ENCODE results near the gene ZNF580.

The ZNF580 gene

DNA sequence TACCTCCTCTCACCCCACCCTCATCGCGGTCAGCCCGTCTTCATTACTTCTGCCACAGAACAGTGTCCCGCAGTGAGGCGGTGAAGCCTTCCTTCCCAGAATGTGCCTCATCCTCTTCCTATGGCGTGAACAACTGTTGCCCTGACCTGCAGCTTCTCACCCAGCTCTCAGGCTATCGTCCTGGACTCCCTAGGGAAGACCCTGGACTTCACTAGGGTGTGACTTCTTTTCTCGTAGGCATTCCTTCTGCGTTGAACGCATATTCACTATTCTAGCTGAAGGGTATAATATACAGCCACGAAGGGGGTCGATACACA is 34.4 kb upstream of the ZNF580 start:
- no peak for DNase-seq

DNA sequence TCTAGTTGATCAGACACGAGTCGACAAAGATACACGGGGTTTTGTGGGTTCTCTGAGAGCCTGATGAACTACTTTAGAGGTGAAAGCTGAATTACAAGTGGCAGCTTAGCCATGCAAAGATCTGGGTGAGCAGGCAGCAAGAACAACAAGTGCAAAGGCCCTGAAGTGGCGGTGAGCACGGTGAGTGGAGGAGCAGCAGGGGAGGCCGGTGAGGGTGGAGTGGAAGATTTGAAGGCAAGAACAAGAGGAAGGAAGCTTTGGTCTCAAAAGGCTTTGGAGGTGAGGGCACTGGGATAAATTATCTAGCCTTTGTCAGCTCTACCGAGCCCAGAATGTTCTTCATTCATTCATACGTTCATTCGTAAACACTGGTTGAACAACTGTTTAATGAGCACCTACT is 34.0 kb upstream of the ZNF580 start:
- no peak for DNase-seq

DNA sequence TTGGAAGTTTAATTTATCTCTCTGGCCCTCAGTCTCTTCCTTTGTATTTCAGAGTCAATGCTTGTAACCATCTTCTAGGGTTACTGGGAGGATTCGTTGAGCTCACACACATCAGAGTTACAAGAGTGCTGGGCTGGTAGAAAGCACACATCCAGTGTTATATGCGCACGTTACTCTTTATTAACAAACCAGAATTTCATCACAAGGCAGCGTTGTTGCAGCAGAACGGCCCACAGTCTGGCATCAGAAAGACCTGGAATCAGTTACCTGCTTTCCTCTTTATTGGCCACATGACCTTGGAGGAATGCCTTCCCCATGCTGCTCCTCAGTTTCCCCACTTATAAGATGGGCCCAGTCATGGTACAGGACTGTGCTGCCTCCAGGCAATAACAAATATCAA is 31.5 kb upstream of the ZNF580 start:
- no peak for DNase-seq

DNA sequence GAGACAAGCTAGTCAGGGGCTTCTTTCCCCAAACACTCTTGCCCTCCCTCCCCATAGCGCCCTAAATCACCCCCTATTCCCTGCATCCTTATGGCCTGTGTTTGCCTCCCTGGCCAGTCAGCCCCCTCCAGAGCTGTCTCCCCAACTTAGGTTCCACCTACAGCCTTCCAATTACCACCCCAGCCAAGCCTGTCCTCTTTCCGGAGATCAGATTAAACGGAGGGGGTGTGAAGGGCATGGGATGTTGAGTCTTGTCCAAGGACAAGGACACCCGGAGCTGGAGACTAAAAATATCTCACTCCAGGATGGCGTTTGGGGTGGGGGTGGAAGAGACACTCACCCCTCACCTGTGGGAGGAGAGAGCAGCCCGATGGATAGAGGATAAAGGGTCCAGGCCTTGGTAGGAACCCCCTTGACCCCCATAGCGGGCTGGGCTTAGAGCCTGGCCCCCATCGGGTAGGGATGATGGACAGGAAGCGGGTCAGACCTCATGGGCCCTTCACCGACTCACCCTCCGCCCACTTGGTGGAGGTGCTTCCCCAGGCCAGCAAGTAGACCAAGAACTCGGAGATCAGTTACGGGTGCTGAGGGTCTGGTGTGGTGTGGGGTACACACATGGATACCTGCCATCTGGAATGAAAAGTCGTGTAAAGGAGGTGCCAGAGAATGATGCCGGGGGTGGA is 29.4 kb upstream of the ZNF580 start:
- DNase-seq = no peak

DNA sequence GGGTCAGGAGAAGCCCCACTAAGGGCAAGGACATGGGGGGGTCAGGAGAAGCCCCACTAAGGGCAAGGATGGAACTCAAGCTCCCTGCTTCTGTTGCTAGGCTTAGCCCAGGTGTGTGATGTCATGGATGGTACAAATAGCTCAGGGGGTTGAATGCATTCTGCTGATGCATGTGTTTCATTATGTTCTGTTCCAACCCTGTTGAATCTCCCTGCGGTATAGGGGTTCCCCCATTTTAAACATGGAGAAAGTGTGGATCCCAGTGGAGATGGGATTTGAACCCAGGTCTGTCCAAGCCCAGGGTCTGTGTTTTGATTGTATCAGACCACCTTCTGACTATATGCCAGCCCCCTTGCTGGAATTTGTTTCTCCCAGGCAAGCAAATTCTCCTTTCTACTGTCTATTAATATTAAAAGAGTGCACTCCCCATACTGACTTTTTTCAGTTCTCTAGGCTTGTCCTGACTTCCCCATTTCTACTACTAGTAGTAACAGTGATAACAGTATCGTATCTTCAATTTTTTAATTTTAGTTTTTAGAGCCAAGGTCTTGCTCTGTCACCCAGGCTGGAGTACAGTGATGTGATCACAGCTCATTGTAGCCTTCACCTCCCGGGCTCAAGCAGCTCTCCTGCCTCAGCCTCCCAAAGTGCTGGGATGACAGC is 28.7 kb upstream of the ZNF580 start:
- no peak for DNase-seq

DNA sequence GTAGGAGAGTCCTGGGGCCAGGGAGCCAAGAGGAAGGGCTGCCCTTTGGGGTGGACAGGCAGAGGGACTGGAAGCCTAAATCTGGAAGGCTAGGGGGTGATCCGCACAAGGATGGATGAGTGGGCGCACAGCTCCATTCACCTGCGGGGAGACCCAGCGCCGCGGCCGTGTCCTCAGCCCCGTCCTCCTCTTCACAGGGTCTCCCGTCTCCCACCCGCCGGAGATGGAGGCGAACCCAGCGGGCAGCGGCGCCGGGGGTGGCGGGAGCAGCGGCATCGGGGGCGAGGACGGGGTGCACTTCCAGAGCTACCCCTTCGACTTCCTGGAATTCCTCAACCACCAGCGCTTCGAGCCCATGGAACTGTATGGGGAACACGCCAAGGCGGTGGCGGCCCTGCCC is 27.4 kb upstream of the ZNF580 start:
- no peak for DNase-seq

DNA sequence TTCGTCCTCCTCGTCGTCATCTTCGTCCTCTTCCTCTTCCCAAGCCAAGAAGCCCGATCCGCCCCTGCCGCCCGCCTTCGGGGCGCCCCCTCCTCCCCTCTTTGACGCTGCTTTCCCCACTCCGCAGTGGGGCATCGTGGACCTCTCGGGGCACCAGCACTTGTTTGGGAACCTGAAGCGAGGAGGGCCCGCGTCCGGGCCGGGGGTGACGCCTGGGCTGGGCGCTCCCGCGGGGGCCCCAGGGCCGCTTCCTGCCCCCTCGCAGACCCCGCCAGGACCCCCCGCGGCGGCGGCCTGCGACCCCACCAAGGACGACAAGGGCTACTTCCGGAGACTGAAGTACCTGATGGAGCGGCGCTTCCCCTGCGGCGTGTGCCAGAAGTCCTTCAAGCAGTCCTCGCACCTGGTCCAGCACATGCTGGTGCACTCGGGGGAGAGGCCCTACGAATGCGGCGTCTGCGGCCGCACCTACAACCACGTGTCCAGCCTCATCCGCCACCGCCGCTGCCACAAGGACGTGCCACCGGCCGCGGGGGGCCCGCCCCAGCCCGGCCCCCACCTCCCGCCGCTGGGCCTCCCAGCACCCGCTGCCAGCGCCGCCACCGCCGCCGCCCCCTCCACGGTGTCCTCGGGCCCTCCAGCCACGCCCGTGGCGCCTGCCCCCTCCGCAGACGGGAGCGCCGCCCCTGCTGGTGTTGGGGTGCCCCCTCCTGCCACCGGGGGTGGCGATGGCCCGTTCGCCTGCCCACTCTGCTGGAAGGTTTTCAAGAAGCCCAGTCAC is 26.7 kb upstream of the ZNF580 start:
- no peak for DNase-seq

DNA sequence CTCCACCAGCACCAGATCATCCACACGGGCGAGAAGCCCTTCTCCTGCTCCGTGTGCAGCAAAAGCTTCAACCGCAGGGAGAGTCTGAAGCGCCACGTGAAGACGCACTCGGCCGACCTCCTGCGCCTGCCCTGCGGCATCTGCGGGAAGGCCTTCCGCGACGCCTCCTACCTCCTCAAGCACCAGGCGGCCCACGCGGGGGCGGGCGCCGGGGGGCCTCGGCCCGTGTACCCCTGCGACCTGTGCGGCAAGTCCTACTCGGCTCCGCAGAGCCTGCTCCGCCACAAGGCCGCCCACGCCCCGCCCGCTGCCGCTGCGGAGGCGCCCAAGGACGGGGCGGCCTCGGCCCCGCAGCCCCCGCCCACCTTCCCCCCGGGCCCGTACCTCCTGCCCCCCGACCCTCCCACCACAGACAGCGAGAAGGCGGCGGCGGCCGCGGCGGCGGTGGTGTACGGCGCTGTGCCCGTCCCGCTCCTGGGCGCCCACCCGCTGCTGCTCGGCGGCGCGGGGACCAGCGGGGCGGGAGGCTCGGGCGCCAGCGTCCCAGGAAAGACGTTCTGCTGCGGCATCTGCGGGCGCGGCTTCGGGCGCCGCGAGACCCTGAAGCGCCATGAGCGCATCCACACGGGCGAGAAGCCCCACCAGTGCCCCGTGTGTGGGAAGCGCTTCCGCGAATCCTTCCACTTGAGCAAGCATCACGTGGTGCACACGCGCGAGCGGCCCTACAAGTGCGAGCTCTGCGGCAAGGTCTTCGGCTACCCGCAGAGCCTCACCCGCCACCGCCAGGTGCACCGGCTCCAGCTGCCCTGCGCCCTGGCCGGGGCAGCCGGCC is 25.9 kb upstream of the ZNF580 start:
- no peak for DNase-seq

DNA sequence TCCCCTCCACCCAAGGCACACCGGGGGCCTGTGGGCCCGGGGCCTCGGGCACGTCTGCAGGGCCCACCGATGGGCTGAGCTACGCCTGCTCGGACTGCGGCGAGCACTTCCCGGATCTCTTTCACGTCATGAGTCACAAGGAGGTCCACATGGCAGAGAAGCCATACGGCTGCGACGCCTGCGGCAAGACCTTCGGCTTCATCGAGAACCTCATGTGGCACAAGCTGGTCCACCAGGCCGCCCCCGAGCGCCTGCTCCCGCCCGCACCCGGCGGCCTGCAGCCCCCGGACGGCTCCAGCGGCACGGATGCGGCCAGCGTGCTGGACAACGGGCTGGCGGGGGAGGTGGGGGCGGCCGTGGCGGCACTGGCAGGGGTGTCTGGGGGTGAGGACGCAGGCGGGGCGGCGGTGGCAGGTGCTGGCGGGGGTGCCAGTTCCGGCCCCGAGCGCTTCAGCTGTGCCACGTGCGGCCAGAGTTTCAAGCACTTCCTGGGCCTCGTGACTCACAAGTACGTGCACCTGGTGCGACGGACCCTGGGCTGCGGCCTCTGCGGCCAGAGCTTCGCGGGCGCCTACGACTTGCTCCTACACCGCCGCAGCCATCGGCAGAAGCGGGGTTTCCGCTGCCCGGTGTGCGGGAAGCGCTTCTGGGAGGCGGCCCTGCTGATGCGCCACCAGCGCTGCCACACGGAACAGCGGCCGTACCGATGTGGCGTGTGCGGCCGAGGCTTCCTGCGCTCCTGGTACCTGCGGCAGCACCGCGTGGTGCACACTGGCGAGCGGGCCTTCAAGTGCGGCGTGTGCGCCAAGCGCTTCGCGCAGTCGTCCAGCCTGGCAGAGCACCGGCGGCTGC is 25.0 kb upstream of the ZNF580 start:
- DNase-seq = no peak

DNA sequence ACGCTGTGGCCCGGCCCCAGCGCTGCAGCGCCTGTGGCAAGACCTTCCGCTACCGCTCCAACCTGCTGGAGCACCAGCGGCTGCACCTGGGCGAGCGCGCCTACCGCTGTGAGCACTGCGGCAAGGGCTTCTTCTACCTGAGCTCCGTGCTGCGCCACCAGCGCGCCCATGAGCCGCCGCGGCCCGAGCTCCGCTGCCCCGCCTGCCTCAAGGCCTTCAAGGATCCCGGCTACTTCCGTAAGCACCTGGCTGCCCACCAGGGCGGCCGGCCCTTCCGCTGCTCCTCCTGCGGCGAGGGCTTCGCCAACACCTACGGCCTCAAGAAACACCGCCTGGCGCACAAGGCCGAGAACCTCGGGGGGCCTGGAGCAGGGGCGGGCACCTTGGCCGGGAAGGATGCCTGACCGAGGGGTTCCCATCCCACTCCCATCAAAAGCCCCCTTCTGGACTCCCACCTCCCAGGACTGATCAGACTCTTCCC is 24.4 kb upstream of the ZNF580 start:
- DNase-seq = no peak

DNA sequence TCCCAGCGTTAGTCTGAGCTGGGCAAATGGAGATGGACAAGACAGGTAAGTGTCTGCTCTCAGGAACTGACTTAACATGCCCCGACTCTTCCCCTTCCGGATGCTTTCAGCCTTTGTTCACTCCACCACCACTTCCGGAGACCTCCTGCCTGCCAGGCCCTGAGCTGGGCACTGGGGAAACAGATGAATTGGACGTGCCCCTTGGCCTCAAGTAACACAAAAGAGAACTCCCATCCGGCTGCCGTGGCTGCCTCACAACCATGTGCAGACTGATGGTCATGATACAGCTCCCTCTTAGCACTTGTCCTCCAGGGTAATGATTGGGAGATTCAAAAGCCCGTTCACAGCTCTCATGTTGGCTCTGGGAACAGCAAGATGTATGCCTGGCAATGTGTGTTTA is 23.4 kb upstream of the ZNF580 start:
- no peak for DNase-seq

DNA sequence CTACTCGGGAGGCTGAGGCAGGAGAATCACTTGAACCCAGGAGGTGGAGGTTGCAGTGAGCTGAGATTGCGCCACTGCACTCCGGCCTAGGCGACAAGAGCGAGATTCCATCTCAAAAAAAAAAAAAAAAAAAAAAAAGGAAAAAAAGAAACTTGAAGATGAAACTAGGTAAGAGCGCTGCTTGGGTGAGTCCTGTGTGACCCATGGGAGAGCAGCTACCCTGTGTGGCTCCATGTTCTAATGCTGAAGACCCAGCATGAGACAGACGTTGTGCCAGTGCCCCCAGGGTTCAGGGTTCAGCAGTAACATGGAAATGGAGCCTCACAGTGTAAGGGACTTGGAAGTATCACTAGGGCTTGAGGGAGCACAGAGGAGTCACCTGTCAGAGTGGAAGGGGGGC is 22.4 kb upstream of the ZNF580 start:
- no peak for DNase-seq

DNA sequence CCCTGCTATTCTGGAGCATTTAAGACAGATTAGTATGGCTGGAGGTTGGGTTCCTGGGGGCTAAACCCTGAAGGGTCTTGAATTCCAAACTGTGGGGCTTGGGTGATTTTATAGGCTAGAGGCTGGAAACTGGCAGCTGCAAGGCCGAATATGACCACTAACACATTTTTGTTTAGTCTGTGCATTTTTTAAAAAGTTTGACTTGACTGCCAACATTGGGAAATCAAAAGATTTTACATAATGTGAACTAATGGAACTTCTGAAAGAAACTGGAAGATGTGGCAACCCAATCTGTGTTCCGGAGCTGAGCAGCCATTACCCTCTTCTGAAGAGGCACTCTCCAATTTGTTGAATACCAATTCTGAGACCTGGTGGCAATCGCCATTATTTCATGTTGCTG is 21.5 kb upstream of the ZNF580 start:
- no peak for DNase-seq

DNA sequence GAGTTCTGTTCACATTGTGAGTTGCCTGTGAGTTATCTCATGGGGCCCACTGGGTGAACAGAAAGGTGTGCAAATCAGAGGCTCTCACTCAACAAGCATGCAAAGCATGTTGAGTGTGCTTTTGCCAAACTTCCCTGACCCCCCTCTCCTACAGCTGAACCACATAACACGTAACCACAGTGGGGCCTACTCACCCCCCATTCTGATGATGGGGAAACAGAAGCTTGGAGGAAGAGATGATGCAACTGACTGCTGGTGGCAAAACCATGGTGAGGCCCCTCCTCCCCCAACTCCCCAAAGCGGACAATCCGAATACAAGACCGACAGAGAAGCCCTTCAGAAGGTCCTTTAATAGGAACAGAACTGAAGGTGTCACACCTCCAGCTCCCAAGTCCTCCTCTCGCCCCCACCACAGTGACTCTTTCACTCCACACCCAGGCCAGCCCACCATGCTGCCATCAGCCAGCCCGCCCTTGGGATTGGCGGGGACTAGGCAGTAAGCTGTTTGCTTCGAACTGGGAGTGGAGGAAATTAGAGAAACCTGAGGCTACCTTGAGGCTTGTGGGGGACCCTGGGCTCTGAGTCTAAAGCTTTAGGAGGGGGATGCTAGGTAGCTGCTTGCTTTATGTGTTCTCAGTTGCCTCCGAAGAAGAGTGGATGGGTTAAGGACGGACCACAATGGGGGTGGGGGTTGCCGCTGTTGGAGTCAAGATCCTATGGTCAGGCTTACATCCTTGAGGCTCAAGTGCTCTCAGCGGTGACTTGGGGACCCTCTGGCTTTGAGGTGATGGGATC is 20.2 kb upstream of the ZNF580 start:
- no peak for DNase-seq

DNA sequence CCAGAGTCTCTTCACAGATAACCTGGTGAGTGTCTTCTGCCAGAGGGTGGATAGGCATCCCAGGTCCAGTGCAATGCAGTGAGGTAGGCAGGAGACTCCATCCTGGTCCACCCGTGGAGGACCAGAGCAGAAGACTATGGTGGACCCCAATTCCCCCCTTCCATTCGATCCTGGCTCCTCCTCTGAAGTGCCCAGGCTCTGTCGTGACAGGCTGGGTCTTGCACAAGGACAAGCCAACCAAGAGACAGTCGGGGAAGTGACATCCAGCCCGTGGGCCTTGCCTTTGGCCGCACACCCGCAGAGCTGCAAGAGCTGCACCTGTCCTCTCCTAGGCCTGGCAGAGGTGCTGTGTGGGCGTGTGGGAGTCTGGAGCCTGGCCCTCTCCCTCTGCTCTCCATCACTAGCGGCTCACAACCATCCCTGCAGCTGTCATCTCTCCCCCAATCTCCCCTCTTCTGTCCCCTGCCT is 19.6 kb upstream of the ZNF580 start:
- no peak for DNase-seq

DNA sequence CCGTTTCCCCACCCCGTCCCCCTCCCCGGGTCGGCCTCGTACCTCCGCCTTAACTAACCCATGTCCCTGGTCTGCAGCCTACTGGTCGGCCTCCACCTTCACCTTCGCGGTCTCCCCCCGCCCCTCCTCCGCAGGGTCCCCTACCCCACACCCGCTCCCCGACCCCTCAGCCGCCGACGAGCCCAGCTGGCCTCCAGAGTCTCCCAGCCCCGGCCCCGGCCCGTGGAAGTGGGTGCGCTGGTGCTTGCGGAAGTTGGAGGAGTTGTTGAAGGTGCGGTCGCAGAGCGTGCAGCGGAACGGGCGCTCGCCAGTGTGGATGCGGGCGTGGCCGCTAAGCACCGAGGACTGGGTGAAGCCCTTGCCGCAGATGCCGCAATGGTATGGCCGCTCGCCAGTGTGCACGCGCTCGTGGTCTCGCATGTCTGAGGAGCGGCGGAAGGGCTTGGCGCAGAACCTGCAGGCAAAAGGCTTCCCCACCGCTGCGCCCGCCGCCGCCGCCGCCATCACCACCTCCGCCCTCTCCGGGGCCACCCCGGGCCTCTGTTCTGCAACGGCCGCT is 19.1 kb upstream of the ZNF580 start:
- DNase-seq = no peak

DNA sequence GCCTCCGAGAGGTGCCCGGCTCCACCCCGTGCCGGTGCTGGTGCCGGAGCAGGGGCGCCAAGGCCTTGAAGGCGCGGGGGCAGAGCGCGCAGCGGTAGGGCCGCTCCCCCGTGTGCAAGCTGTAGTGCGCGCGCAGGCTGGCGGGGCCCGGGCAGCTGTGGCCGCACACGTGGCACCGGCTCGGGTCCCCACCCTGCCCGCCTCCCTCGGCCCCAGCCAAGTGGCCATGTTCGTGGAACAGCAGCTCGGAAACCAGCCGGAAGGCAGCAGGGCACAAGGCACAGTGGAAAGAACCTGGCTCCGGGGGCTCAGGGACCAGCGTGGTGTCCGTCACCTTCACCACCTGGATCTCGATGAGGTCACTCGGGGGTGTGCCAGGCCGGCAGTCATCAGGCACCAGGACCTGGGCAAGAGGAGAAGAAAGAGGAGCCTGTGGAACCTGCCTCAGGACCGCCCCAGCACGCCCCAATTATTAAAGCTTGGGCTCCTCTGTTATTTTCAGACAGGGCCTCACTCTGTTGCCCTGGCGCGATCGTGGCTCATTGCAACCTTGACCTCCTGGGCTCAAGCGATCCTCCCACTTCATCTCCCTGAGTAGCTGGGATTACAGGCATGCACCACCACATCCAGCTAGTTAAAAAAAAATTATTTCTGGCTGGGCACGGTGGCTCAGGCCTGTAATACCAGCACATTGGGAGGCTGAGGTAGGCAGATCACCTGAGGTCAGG is 18.4 kb upstream of the ZNF580 start:
- DNase-seq = no peak

DNA sequence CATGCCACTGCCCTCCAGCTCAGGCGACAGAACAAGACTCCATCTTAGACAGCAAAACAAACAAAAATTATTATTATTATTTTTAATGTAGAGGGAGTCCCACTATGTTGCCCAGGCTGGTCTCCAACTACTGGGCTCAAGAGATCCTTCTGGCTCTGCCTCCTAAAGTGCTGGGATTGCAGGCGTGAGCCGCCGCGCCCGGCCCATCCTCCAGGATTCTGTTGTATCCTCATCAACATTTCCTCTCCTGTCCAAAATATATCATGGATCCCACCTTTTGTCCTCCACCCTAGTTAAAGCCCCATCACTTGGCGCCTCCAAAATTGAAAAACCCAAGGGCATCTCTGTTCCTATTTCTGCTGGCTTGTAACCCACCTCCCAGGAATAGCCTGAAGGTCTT is 17.7 kb upstream of the ZNF580 start:
- DNase-seq = no peak

DNA sequence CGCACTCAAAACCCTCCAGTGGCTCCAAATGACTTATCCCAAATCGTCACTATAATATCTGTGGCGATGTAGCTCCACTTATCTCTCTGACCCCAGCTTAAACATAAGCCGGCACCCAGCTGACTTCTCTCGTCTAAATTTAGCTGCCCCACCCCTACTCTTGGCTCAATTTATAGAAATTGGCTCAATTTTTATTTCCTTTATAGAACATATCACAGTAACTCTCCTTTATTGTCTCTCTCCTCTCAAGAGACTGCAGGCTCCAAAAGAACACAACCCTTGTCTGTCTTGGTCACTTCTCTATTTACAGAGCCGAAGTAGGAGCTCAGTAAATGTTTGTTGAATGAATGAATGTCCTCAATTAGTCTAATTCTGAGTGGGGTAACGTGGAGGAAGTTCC is 17.2 kb upstream of the ZNF580 start:
- DNase-seq = no peak

Data from SW 1271 (cell line).